ENCODE results near the gene SIK1.
"Not testable (repeated sequence)": the region's sequence is repeated elsewhere in the genome, so short reads cannot be mapped to it uniquely, and the experiment has no call there.

SIK1 gene

DNA sequence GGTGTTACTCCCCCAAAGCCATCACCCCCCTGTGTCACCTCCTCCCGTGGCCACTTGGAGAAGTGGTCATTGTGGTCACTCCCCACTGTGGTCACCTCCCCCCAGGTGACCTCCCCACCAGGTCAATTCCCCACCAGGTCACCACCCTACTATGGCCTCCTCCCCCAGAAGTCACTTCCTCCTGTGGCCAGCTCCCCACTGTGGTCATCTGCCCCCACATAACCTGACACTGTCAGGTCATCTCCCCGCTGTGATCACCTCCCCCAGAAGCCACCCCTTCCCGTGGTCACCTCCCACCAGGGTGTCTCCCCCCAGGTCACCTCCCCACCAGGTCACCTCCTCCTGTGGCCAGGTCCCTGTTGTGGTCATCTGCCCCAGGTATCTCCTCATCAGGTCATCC lies 28.9 kb downstream of the SIK1 start:
- in situ Hi-C loops (cut with MboI; ENCODE audit: low sequenced_read_pairs), result not testable (repeated sequence)

DNA sequence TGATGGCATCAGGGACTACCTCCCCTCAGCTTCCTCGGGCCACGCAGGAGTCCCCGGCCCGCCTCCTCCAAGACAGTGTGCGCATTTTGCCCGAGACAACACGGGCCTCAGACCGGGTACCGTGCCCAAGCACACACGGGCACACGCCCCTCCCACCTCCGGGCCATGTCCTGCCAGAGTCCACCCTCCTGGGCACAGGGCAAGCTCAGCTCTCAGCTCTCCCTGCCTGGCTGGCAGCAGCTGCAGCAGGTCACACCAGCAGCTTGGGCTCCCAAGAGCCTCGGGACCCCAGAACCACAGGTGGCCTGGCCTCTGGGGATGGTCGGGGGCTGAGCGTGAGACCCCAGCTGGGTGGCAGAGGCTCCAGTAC lies 29.5 kb downstream of the SIK1 start:
- in situ Hi-C loops (cut with MboI; ENCODE audit: low sequenced_read_pairs), result not testable (repeated sequence)

DNA sequence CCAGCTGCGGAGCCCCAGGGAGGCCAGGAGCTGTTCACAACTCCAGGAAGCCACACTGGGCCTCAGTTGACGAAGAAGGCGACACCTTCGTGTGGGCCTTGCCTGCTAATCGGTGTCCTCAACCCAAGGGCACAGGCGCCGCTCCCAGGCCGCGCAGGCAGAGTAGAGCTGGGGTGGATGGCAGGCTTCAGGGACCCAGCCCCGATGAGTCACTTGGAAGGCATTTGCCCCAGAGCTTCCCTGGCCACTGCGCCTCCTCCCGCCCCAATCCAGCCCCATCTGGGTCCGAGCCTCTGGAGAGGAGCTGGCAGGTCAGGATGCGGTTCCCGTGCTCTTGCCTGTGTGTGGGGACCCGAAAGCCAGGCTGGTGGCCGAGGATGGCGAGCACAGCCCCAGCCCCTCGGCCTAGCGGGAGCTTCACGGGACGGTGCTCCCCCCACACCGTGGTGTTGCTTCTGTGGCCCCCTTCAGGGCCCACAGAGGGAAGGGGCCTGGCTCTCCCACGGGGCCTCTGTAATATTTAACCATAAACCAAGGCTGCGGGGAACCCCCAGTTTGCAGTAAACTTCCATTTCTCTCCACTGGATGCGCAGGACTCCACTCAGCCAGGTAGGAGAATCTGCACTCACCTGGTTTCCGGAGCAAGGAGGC lies 30.0 kb downstream of the SIK1 start:
- in situ Hi-C loops (cut with MboI; ENCODE audit: low sequenced_read_pairs), result not testable (repeated sequence)

DNA sequence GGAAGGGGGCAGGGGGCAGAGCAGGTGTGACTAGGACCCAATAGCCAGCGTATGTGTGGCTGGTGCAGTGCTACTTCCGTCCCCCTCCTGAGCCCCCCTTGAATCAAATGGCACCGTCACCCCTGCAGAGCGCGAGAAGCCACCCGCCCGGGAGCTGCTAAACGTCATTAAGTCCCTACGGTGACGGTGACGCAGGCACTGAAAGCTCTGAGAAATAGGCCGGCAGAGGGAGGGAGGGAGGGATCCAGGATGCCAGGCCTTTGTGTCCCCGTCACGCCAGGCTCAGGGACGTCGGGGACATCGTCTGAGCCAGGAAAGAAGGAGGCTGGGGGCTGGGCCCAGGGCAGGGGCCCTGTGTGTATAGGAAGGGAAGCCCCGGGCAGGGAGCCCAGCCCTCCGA lies 43.6 kb downstream of the SIK1 start:
- in situ Hi-C loops (cut with MboI; ENCODE audit: low sequenced_read_pairs), result not testable (repeated sequence)

DNA sequence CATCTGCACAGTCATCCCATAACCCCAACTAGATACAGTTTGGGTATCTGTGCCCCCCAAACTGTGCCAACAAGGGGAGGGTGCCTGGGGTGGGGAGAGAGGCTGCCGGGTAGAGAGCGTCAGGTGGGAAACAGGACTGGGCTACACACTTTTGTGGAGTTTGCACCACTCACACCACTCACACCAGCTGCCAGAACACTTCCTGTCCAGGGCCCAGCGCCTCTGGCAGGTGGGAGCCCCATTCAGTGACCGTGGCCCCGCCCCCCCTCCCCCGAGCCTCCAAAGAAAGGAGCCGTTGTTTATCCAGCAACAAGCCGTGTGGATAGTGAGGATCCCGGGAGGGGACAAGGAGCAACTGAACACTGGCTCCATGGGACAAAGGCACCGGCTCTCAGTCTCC lies 44.0 kb downstream of the SIK1 start:
- in situ Hi-C loops (cut with MboI; ENCODE audit: low sequenced_read_pairs), result not testable (repeated sequence)

DNA sequence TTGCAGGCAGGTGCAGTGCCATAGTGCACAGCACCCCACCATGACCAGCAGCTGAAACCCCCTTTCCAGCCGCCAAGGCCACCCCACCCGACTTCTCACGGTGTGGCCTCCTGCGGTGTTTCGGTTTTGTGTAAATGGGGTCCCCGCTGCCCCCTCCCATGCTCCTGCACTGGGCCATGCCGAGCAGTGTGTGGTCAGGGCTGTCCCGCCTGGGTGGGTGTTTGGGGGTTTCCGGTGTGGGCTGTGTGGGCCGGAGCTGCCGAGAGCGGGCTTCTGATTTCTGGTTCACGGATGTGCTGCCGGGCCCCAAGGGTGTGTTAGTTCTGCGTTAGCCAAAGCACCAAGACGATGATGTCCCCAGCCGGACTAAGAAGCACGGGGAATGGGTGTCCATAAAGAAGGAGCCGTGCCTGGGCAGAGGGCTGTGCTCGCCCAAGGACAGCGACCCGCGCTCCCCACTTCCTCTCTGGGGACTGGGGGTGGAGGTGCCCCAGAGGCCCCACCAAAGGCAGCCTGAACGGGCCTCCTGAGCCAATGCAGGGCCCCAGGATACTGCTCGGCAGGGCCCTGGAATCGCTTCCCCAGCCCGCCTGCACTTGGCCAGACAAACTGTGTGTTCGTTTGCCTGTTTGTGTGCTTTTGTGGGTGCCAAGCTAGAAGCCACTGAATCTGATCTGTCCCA lies 45.9 kb downstream of the SIK1 start:
- in situ Hi-C loops (cut with MboI; ENCODE audit: low sequenced_read_pairs), result not testable (repeated sequence)

DNA sequence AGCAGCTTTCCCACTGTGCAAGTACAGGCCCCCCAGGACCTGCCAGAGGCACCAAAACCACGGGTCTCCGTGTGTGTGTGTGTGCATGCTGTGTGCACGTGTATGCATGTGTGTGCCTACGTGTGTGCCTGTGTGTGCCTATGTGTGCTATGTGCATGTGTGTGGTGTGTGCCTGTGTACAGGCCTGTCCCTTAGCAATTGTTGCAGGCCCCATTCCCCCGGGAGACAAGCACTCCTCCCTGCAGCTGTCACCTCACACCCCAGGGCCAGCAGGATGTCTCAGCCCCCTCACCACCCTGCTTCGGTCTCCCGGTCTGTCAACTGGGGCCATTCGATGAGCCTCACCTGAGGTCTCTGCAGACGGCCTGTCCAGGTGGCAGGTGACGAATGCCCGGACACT lies 46.6 kb downstream of the SIK1 start:
- in situ Hi-C loops (cut with MboI; ENCODE audit: low sequenced_read_pairs), result not testable (repeated sequence)

DNA sequence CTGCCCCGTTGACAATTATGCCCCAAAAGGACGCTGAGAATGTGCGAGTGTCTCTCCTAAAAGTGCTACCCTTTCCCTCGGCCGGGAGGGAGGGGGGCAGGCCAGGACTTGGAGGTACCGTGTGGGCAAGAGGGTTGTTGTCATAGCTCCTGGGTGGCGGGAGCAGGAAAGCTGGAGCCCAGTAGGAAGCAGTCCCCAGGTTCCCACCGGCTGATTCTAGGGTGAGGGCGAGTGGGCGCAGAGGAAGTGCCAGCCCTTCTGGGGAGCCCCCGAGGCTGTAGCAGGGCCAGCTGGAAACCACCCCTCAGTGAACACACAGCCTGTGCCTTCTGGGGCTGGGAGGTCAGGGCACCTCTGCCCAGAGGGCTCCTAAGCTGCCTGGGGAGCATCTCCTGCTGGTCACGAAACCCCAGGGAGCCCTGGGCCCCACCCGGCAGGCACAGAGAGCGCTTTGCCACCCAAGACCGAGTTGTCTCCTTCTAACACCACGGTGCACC lies 47.3 kb downstream of the SIK1 start:
- in situ Hi-C loops (cut with MboI; ENCODE audit: low sequenced_read_pairs), result not testable (repeated sequence)

DNA sequence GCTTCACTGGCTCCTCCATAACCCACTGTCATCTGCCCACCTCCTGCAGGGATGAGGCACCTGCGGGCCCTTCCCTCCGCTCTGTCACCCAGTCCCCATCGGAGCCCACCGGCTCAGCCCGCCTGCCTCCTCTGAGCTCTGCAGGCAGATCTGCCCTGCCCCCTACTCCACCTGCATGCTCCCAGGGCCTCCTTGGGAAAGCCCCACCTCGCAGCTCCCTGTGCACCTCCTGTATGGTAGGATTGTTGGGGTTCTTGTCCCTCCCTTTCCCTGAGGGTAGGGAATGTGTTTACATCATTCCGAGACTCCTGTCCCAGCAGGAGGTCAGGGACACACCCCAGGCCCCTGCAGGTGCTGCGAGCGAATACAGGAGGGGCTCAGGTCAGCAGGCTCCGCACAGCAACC lies 50.5 kb downstream of the SIK1 start:
- in situ Hi-C loops (cut with MboI; ENCODE audit: low sequenced_read_pairs), result no loop called here

DNA sequence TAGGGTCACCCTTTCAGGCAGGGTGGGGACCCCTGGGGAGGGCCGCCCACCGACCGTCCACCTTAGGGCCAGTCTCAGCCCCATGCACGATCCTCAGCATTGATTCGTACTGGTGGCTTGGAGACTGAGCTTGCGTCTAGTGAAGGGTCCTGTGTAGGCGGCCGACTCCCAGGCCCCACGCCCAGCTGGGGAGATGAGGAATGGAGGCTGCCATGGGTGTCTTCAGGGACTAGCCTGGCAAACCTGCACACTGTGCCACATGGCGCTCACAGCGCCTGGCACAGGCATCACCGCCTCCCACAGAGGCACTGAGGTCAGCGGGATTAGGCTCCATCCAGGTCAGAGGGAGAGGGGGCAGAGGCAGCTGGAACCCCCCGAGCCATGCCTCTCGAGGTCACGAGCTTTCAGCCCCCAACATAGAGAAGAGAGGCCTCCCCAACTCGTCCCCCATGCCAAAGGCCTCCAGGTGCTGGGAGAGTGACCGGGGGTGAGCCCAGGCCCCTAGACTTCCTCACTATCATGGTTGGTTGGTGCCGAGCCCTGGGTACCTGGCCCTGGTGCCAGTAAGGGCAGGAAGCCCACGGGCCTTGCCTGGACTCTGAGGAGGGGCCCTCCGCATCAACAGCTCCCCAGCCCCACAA lies 51.0 kb downstream of the SIK1 start:
- in situ Hi-C loops (cut with MboI; ENCODE audit: low sequenced_read_pairs), result no loop called here

DNA sequence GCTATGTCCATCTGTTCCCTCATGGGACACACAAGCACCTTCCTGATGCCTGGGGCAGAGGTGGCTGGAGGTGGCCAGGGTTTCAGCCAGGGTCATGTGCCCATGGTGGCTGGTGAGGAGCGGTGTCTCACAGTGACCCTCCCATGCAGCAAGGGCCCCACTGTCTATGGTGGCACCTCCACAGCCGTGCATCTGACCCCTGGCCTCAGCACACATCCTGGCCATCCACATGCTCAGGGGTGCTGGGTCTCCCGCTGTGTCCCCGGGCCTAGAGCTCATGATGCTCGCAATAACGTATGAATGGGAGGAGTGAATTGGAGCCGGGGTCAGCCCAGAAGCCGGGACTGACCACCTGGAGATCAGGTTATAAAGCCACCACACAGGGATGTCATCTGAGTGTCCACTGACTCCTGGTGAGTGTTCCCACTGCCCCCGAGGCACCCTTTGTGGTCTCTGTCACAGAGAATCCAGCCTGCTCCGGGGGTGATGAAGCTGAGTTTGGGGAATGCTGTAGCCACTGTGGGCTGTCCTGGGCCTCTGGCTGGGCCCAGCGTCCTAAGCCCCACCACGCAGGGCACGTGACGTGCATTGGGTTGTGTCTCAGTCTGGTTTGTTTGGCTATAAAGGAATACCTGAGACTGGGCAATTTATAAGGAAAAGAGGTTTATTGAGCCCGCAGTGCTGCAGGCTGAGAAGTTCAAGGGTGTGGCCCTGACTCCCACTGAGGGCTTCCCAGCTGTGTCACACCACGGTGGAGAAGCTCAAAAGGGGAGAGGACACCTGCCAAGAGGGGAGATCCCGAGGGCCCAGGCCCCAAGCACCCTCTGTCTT lies 51.7 kb downstream of the SIK1 start:
- in situ Hi-C loops (cut with MboI; ENCODE audit: low sequenced_read_pairs), result no loop called here

DNA sequence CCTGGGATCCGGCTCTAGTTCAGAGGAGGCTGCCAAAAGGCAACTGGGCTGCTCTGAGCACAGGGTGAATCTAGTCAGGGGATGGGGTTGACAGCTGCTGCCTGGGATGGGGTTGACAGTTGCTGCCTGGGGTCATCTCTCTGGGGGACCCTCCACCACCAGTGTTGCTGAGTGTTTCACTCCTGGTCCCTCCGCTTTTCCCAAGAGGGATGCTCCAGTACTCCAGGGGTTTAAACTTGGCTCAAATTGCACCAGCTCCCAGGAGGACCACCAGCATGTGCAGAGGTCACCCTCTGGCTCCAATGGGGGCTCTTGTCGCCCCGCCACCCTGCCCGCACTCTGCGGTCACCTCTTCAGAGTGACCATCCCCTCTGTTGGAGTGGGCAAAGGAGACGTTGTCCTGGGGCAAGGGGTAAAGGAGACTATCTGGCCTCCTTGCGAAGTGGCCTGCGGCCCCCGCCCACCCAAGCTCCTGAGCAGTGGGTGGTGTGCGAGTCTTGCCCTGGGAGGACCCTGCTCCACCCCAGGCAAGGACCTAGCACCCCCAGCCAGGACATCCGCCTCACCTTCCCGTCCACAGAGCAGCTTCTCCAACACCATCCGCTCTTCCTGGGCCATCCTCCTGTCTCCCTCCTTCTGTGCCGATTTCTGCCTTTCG lies 52.6 kb downstream of the SIK1 start:
- in situ Hi-C loops (cut with MboI; ENCODE audit: low sequenced_read_pairs), result no loop called here

DNA sequence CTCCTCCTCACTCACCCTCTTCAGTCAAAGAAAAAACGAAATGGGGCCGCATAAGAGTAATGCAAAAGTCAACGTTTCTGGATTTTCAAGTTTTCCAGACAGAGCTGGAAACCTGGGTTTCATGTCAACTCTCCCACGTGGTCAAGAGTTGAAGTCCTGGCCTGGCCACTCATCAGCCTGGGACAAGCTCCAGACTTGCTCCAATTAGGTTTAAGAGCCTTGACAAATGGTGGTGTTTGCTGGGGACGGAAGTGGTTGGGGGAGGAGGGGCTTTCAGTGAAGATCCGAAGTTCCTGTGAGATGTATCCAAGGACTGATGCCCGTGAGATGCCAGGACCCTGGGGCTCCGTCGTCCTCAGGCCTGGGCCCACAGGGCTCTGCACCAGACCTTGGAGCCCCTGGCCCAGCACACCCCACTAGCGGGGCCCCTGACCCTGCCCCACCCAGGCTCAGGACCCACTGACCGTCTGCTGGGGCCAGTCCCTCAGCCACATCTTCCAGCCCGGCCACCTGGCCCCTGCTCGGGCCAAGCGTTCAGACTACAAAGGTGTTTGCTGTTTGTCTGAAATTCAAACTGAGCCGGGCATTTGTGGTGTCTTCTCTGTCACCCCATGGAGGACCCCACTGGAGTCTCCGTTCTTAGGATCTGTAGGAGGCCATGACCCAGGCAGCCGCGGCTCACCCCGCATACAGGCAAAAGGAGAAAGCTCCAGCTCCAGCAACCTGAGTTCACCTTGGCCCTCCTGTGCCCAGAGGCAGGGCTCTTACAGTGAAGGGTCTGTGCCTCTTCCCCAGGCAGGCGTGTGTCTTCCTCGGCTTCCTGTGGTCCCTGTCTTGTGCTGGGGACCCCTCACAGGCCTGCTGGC lies 53.3 kb downstream of the SIK1 start:
- in situ Hi-C loops (cut with MboI; ENCODE audit: low sequenced_read_pairs), result no loop called here

DNA sequence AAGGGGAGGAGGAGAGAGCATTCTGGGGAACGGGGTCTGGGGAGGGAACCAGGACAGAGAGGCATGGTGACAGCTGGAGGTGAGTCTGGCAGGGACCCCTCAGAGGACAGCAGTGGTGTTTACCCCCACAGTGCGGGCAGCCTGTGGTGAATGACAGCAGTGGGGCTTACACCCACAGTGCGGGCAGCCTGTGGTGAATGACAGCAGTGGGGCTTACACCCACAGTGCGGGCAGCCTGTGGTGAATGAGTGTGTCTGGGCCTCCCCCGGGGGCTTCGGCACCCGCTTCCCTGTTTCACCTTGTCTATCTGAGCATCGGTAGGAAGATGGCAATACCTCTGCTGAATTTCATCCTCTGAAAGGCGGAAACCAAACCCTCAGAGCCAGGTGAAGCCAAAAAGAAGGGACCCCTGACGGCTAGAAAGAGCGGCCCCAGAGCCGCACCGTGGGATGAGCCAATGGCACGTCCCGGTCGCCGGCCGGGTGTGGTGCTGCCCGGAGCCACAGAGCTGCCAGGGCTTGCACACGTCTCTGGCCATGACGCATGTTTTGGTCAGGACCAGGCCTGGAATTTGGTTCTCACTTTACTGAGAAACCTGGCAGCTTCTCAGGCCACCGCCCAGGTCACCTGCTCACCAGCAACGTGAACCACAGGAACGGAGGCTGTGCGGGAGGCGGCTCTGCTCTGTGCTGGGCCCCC lies 54.1 kb downstream of the SIK1 start:
- in situ Hi-C loops (cut with MboI; ENCODE audit: low sequenced_read_pairs), result no loop called here

DNA sequence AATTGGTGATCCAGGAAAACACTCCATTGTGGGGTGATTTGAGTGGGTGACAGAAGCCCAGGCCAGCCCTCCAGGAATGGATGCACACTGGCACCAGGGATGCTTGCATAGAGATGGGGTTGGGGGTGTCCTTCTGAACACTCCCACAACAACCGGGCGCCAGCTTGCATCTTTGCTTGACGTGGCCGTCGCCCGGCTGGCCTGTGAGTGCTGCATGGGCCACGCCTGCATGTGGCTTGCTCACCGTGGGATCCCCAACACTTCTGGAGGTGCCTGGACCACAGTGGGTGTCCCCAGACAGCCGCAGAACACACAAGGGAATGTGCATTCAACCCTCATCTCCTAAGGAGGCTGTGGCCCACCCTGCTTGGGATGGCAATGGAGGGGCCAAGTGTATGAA lies 55.1 kb downstream of the SIK1 start:
- in situ Hi-C loops (cut with MboI; ENCODE audit: low sequenced_read_pairs), result no loop called here

DNA sequence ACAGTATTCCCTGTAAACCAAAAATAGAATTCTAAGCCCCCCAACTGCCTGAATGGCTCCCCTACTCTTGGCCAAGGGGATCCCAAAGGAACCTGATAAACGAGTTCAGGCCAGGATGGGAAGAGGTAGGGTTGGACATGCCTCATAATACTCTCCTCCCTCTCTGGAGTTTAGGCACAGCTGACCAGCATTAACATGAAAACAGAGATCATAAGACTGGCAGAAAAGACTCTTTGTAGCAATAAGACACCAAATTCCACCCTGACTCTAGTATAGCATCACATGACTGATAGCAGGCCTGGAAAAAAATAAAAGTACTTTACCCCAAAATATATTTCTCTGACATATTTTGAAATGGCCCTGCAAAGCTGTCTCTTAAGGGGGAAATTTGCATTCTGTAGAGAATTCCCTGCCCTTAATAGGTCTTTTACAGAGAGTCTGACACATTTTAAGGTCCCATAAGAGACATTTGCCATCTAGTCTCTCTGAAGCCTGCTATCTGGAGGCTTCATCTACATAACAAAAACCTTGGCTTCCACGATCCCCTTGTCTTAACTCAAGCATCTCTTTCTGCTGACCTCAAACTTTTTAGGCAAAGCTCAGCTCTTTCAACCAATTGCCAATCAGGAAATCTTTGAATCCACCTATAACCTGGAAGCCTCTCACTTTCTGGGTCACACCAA lies 55.9 kb downstream of the SIK1 start:
- in situ Hi-C loops (cut with MboI; ENCODE audit: low sequenced_read_pairs), result no loop called here

DNA sequence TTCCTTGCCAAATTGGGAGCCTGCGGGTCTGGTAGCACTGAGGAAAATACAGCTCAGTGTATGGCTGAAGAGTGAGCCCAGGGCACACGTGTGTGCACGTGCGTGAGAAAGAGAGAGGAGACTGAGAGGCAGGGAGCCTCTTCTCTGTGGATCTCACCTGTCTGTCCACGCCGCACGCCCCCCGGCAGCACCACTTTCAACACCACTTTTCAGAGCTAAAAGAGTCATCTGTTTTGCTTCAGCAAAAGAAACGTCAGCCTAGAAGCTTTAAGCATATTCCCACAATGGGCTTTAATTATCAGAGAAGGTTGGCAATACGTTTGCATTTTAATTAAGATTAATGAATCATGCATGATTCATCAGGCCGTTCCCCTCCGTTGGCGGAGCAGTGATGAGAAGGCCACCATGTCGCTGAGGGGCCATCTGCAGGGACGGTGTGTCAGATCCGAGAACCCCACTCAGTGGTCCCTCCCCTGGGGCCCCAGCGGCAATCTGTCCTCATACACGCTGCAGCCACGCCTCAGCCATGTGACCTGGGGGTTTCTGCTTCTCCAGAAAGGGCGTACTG lies 56.8 kb downstream of the SIK1 start:
- in situ Hi-C loops (cut with MboI; ENCODE audit: low sequenced_read_pairs), result no loop called here

DNA sequence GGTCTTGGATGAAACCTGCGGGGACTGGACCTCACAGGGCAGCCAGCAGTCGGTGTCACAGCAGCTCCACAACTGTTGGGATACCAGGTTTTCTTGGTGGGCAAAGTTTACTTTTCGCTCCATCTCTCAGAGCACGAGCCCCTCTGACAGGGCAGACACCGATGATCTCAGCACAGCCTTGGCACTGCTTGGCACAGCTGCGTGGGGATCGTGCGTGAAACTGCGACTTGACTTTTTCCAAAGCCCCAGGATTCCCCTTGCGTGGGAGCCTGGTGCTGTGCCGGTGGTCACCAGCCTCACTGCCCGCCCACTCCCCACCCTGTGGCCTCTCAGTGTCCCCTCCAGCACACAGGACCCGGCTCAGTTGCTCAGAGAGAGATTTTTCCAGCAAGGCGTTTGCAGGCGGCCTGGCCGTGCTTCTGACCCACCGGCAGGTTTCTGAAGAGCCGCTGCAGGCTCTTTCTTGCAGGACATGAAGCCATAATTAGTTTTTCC lies 57.3 kb downstream of the SIK1 start:
- in situ Hi-C loops (cut with MboI; ENCODE audit: low sequenced_read_pairs), result no loop called here
